Measurements from ENCODE around the gene MAP6.

GRCh38 chr11:75576017-75576416, 92.8 kb downstream of the MAP6 start:
- TF ChIP-seq CTCF (IDR thresholded peaks at IDR 0.05; ENCODE audit: insufficient read depth, low read length, poor library complexity, severe bottlenecking) (no peak), EZH2phosphoT487 (conservative IDR thresholded peaks at IDR 0.05; ENCODE audit: low read length) (no peak)

Data from SU-DHL-6 (cell line).